SK-N-MC (cell line): ENCODE data around the gene PCNX3.

Source experiments
- EZH2 ChIP-seq: fragments of 200-600 bp; sonication (generic); IDR thresholded peaks from one replicate; pipeline ENCODE4 v1.6.1; 2017; ENCODE audit warnings: antibody characterized with exemption
- POLR2AphosphoS5 ChIP-seq: IDR thresholded peaks from 2 replicates; pipeline ENCODE4 v1.6.1; 2012; ENCODE audit warnings: mild to moderate bottlenecking, low read depth, low read length, borderline replicate concordance

GRCh38 chr11:65617990-65618751, 2.6 kb downstream of the PCNX3 start:
- TF ChIP-seq EZH2 (no peak), POLR2AphosphoS5 (no peak)
